Endodermal cell (in vitro differentiated cells): ENCODE measurements around the gene SCN1A. TPM values are rescaled to one million over a fixed set of nuclear protein-coding genes. Genes with fewer than 3 reads are reported as not detected.

Source experiments
- DNase-seq: peaks from one replicate; pipeline ENCODE4 v3.0.0-alpha.2; 2017
- H3K27ac ChIP-seq: 2 replicates; pipeline ENCODE4 v1.5.1; 2013; ENCODE audit warnings: mild to moderate bottlenecking, low read depth, low read length, moderate library complexity
- H3K27me3 ChIP-seq: 2 replicates; pipeline ENCODE4 v1.6.1; 2013; ENCODE audit warnings: mild to moderate bottlenecking, low read length, moderate library complexity; ENCODE audit not compliant: insufficient read depth, control insufficient read depth, poor library complexity, severe bottlenecking
- H3K36me3 ChIP-seq: 2 replicates; pipeline ENCODE4 v1.7.0; 2013; ENCODE audit warnings: mild to moderate bottlenecking, low read length, moderate library complexity; ENCODE audit not compliant: control insufficient read depth, insufficient read depth
- H3K4me1 ChIP-seq: one replicate; pipeline ENCODE4 v1.7.0; 2013; ENCODE audit warnings: low read length; ENCODE audit not compliant: control insufficient read depth, insufficient read depth
- H3K4me3 ChIP-seq: 2 replicates; pipeline ENCODE4 v1.5.1; 2013; ENCODE audit warnings: mild to moderate bottlenecking, low read length, moderate library complexity
- H3K9ac ChIP-seq: 2 replicates; pipeline ENCODE4 v1.6.1; 2013; ENCODE audit warnings: mild to moderate bottlenecking, low read length, moderate library complexity; ENCODE audit not compliant: poor library complexity, severe bottlenecking; ENCODE audit errors: extremely low read depth
- H3K9me3 ChIP-seq: 2 replicates; pipeline ENCODE4 v1.6.1; 2013; ENCODE audit warnings: mild to moderate bottlenecking, low read length, moderate library complexity; ENCODE audit not compliant: control insufficient read depth
- H3K27ac Mint-ChIP-seq: 2 replicates; pipeline ENCODE4 v1.8.0; 2020; ENCODE audit warnings: mixed read lengths
- H3K27me3 Mint-ChIP-seq: 2 replicates; pipeline ENCODE4 v1.8.0; 2021; ENCODE audit warnings: mild to moderate bottlenecking, mixed read lengths; ENCODE audit not compliant: insufficient read depth
- H3K36me3 Mint-ChIP-seq: 2 replicates; pipeline ENCODE4 v1.8.0; 2020; ENCODE audit warnings: low read depth, mixed read lengths
- H3K4me1 Mint-ChIP-seq: 2 replicates; pipeline ENCODE4 v1.8.0; 2020; ENCODE audit warnings: mixed read lengths
- H3K4me3 Mint-ChIP-seq: 2 replicates; pipeline ENCODE4 v1.8.0; 2020; ENCODE audit warnings: mild to moderate bottlenecking, moderate library complexity, mixed read lengths
- H3K9me3 Mint-ChIP-seq: 2 replicates; pipeline ENCODE4 v1.8.0; 2020; ENCODE audit warnings: mild to moderate bottlenecking, mixed read lengths
- CTCF ChIP-seq: fragments of 200-600 bp; sonication (generic); conservative IDR thresholded peaks from 2 replicates; pipeline ENCODE4 v1.5.0; 2021; ENCODE audit warnings: antibody characterized with exemption, mild to moderate bottlenecking
- WGBS, 2 experiments: methylation state at CpG; one replicate each; pipeline versions ENCODE4 v1.1.5 to v1.1.7; 2013; ENCODE audit warnings: missing lambda C conversion rate in 2 of 2, mixed read lengths in 1 of 2; ENCODE audit not compliant: insufficient coverage in 1 of 2, insufficient read length in 1 of 2; 5-methylcytosine and 5-hydroxymethylcytosine counted together
- total RNA-seq, 2 donors: library from RNA; stranded (reverse); fragmentation: NEBNext Ultra II Directional in 1 of 2; extraction: Animal tissue kit (Norgen Biotek cat#: 25700) in 1 of 2; gene quantifications; 2 replicates in 1 of 2; 3 replicates in 1 of 2; pipeline ENCODE4 v1.2.1, GENCODE V29; 2021

Gene SCN1A
- total RNA-seq, 2 donors from 2014 or later: not detected

GRCh38 chr2:165961818-165962217 lies 166.0 kb downstream of the SCN1A start:
- no peak overlapping the region for H3K4me3 ChIP-seq
- H3K27me3 ChIP-seq: no peaks in the 10 kb centered on the region
- DNase-seq: no peak
- H3K36me3 Mint-ChIP-seq: no peaks in the 10 kb centered on the region
- H3K9me3 ChIP-seq: no peaks in the 10 kb centered on the region
- H3K27ac Mint-ChIP-seq: no peak overlapping the region
- H3K9me3 Mint-ChIP-seq: no peaks in the 10 kb centered on the region
- no peaks in the 10 kb centered on the region for H3K4me1 Mint-ChIP-seq
- no peaks in the 10 kb centered on the region for H3K36me3 ChIP-seq
- no peak overlapping the region for H3K4me3 Mint-ChIP-seq
- H3K4me1 ChIP-seq: no peaks in the 10 kb centered on the region
- H3K9ac ChIP-seq: no peak overlapping the region
- H3K27ac ChIP-seq: no peak overlapping the region
- 96 to 100% methylated on average over 2 to 4 of the region's 4 CpGs for WGBS, 2 experiments
- no peak for TF ChIP-seq CTCF
- no peaks in the 10 kb centered on the region for H3K27me3 Mint-ChIP-seq

DNA sequence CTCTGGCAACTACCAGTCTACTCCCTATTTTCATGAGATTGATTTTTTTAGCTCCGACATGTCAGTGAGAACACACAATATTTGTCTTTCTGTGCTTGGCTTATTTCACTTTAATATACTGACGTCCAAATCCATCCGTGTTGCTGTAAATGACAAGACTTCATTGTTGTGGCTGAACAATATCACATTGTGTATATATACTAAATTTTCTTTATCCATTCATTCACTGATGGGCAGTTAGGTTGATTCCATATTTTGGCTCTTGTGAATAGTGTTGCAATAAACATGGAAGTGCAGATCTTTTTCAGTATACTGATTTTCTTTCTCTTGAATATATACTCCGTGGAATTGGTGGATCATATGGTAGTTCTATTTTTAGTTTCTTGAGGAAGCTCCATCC lies 168.4 kb downstream of the SCN1A start:
- no peak for DNase-seq
- H3K9ac ChIP-seq: no peak overlapping the region
- Mint-ChIP-seq H3K4me3 (no peak overlapping the region), H3K27ac (no peak overlapping the region), H3K36me3 (no peaks in the 10 kb centered on the region), H3K27me3 (peaks cover 3% of the 10 kb centered on the region), H3K9me3 (peaks cover 6% of the 10 kb centered on the region), H3K4me1 (no peaks in the 10 kb centered on the region)
- no peaks in the 10 kb centered on the region for H3K9me3 ChIP-seq
- H3K27me3 ChIP-seq: no peaks in the 10 kb centered on the region
- TF ChIP-seq CTCF: no peak
- H3K36me3 ChIP-seq: no peaks in the 10 kb centered on the region
- H3K27ac ChIP-seq: no peak overlapping the region
- H3K4me1 ChIP-seq: no peaks in the 10 kb centered on the region
- 80 to 89% methylated on average over 1 to 3 of the region's 4 CpGs for WGBS, 2 experiments
- H3K4me3 ChIP-seq: no peak overlapping the region

DNA sequence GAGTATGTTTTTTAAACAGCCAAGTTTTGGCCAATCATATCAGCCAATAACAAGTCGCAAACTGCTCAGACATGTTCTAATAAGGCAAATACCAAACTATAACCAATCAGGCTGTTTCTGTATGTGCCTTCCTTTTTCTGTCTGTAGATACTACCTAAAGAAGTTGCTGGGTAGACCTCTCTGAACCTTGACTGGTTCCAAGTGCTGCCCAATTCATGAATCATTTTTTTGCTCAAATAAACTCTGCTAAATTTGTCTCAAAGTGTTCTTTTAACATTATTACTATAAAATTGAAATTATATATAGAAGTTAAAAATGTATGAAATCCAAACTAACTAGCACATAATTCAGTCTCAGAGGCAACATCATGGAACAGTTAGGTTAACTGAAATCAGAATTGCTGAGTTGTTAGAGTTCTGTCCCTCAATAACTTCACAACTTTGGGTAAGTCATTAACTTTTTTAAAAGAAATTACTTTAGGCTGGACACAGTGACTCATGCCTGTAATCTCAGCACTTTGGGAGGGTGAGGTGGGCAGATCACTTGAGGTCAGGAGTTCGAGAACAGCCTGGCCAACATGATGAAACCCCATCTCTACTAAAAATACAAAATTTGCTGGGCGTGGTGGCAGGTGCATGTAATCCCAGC lies 169.4 kb downstream of the SCN1A start:
- 61 to 92% methylated on average over 2 to 3 of the region's 3 CpGs for whole genome bisulfite sequencing, 2 experiments
- H3K4me3 Mint-ChIP-seq: no peak overlapping the region
- no peak overlapping the region for H3K27ac ChIP-seq
- no peaks in the 10 kb centered on the region for H3K27me3 ChIP-seq
- no peaks in the 10 kb centered on the region for H3K36me3 ChIP-seq
- no peak for TF ChIP-seq CTCF
- peaks cover 6% of the 10 kb centered on the region for H3K9me3 Mint-ChIP-seq
- H3K9me3 ChIP-seq: no peaks in the 10 kb centered on the region
- H3K27me3 Mint-ChIP-seq: peaks cover 3% of the 10 kb centered on the region
- H3K9ac ChIP-seq: no peak overlapping the region
- H3K4me1 Mint-ChIP-seq: peaks cover 2% of the 10 kb centered on the region
- H3K36me3 Mint-ChIP-seq: no peaks in the 10 kb centered on the region
- H3K27ac Mint-ChIP-seq: no peak overlapping the region
- no peak for DNase-seq
- no peak overlapping the region for H3K4me3 ChIP-seq
- H3K4me1 ChIP-seq: no peaks in the 10 kb centered on the region
